IMR-90 (cell line): ENCODE data around the gene IGF2R. TPM values are rescaled to one million over a fixed set of nuclear protein-coding genes. Genes with fewer than 3 reads are reported as not detected.

Experiments used
- ATAC-seq: fragments of 200-7000 bp; cut with Tn5 transposase; 2 replicates; pipeline ENCODE4 v1.9.1; 2020; ENCODE audit warnings: low read depth, mild to moderate bottlenecking, moderate library complexity
- BruUV-seq: library from RNA; stranded (reverse); fragments of 400-500 nt; replicated peaks from 2 replicates; lab custom pipeline; 2021; lab: Mats Ljungman, UMichigan
- CTCF ChIA-PET: fragments of 300-600 bp; formaldehyde crosslinking; extraction: SDS; loops from one replicate; lab custom pipeline; 2021; ENCODE audit warnings: antibody characterized with exemption; lab: Yijun Ruan, JAX
- POLR2A ChIA-PET: fragments of 300-600 bp; sonication (Branson Sonifier 250); formaldehyde crosslinking; loops from one replicate; lab custom pipeline; 2022; ENCODE audit warnings: antibody characterized with exemption; ENCODE audit not compliant: unreplicated experiment; lab: Charles Lee
- DNase-seq: peaks from one replicate; pipeline ENCODE4 v3.0.0; 2013
- H2AFZ ChIP-seq: replicated peaks from 2 replicates; pipeline ENCODE3; 2013; ENCODE audit warnings: low read length, mild to moderate bottlenecking; ENCODE audit not compliant: poor library complexity
- H2AK5ac ChIP-seq: 2 replicates; pipeline ENCODE4 v1.6.1; 2013; ENCODE audit warnings: low read depth, low read length, inconsistent platforms
- H2AK9ac ChIP-seq: replicated peaks from 2 replicates; pipeline ENCODE3; 2013; ENCODE audit warnings: mild to moderate bottlenecking, low read depth, low read length, moderate library complexity; ENCODE audit not compliant: poor library complexity
- H2BK120ac ChIP-seq: 2 replicates; pipeline ENCODE4 v1.6.1; 2013; ENCODE audit warnings: low read depth, low read length, inconsistent platforms
- H2BK15ac ChIP-seq: 3 replicates; pipeline ENCODE4 v1.6.1; 2013; ENCODE audit warnings: low read depth, low read length, inconsistent platforms
- H2BK20ac ChIP-seq: 2 replicates; pipeline ENCODE4 v1.6.1; 2013; ENCODE audit warnings: low read depth, mild to moderate bottlenecking, inconsistent platforms, low read length, moderate library complexity
- H2BK5ac ChIP-seq: 2 replicates; pipeline ENCODE4 v1.6.1; 2013; ENCODE audit warnings: mild to moderate bottlenecking, low read depth, low read length, inconsistent platforms; ENCODE audit not compliant: poor library complexity, severe bottlenecking
- H3K14ac ChIP-seq: replicated peaks from 2 replicates; pipeline ENCODE4 v1.6.1; 2013; ENCODE audit warnings: low read depth, low read length, inconsistent platforms
- H3K18ac ChIP-seq: 2 replicates; pipeline ENCODE4 v1.6.1; 2013; ENCODE audit warnings: low read depth, low read length, control low read depth
- H3K23ac ChIP-seq: 2 replicates; pipeline ENCODE4 v1.6.1; 2013; ENCODE audit warnings: low read depth, low read length, inconsistent platforms
- H3K27ac ChIP-seq: 2 replicates; pipeline ENCODE4 v1.5.1; 2013; ENCODE audit warnings: mild to moderate bottlenecking, control low read depth, low read length; ENCODE audit not compliant: insufficient read depth
- H3K27me3 ChIP-seq: 2 replicates; pipeline ENCODE4 v1.6.1; 2013; ENCODE audit warnings: low read length; ENCODE audit not compliant: control insufficient read depth, insufficient read depth
- H3K36me3 ChIP-seq: 2 replicates; pipeline ENCODE4 v1.6.1; 2013; ENCODE audit warnings: low read length, mixed read lengths; ENCODE audit not compliant: control insufficient read depth, insufficient read depth
- H3K4ac ChIP-seq: 2 replicates; pipeline ENCODE4 v1.6.1; 2013; ENCODE audit warnings: low read depth, low read length, inconsistent platforms
- H3K4me1 ChIP-seq: 2 replicates; pipeline ENCODE4 v1.6.1; 2013; ENCODE audit warnings: low read length, mixed read lengths; ENCODE audit not compliant: control insufficient read depth, insufficient read depth
- H3K4me2 ChIP-seq: 2 replicates; pipeline ENCODE4 v1.6.1; 2013; ENCODE audit warnings: low read depth, mild to moderate bottlenecking, control low read depth, low read length, moderate library complexity
- H3K4me3 ChIP-seq: 2 replicates; pipeline ENCODE4 v1.5.1; 2013; ENCODE audit warnings: low read depth, mild to moderate bottlenecking, control low read depth, low read length, moderate library complexity; ENCODE audit not compliant: insufficient read depth
- H3K56ac ChIP-seq: 2 replicates; pipeline ENCODE4 v1.6.1; 2013; ENCODE audit warnings: low read length, inconsistent platforms; ENCODE audit not compliant: insufficient read depth; ENCODE audit errors: extremely low read depth
- H3K79me1 ChIP-seq, 2 experiments: 2 replicates each; pipeline ENCODE4 v1.6.1; 2013; ENCODE audit warnings: low read length in 2 of 2, inconsistent platforms in 1 of 2, low read depth in 1 of 2
- H3K9ac ChIP-seq: 2 replicates; pipeline ENCODE4 v1.6.1; 2013; ENCODE audit warnings: low read depth, low read length, control low read depth
- H3K9me1 ChIP-seq: 2 replicates; pipeline ENCODE4 v1.6.1; 2013; ENCODE audit warnings: low read length, inconsistent platforms; ENCODE audit not compliant: insufficient read depth
- H3K9me3 ChIP-seq: 2 replicates; pipeline ENCODE4 v1.6.1; 2013; ENCODE audit warnings: low read length; ENCODE audit not compliant: control insufficient read depth, insufficient read depth
- H4K20me1 ChIP-seq: 2 replicates; pipeline ENCODE4 v1.6.1; 2013; ENCODE audit warnings: low read length, inconsistent platforms; ENCODE audit not compliant: insufficient read depth
- H4K5ac ChIP-seq: 2 replicates; pipeline ENCODE4 v1.6.1; 2013; ENCODE audit warnings: mild to moderate bottlenecking, low read depth, low read length, control low read depth
- H4K8ac ChIP-seq, 2 experiments: 2 replicates each; pipeline ENCODE4 v1.6.1; 2013; ENCODE audit warnings: low read depth in 2 of 2, low read length in 2 of 2, control low read depth in 1 of 2, inconsistent platforms in 1 of 2
- H4K91ac ChIP-seq: 2 replicates; pipeline ENCODE4 v1.6.1; 2013; ENCODE audit warnings: low read depth, low read length, inconsistent platforms; ENCODE audit not compliant: insufficient read depth
- CHD1 ChIP-seq: IDR thresholded peaks from 2 replicates; pipeline ENCODE4 v1.6.1; 2012; ENCODE audit warnings: low read depth, low read length, improper control_type of control experiment
- FOS ChIP-seq: fragments of 150-350 bp; IDR thresholded peaks from 2 replicates; pipeline ENCODE4 v1.6.1; 2016; ENCODE audit warnings: low read depth, low read length
- MAFK ChIP-seq: IDR thresholded peaks from 2 replicates; pipeline ENCODE4 v1.6.1; 2012; ENCODE audit warnings: low read depth, low read length, improper control_type of control experiment
- MAZ ChIP-seq: IDR thresholded peaks from 2 replicates; pipeline ENCODE4 v1.6.1; 2012; ENCODE audit warnings: low read depth, mild to moderate bottlenecking, low read length, improper control_type of control experiment, moderate library complexity, borderline replicate concordance
- MXI1 ChIP-seq: IDR thresholded peaks from 2 replicates; pipeline ENCODE4 v1.6.1; 2012; ENCODE audit warnings: low read depth, mild to moderate bottlenecking, low read length, moderate library complexity, borderline replicate concordance
- POLR2A ChIP-seq: IDR thresholded peaks from 2 replicates; pipeline ENCODE4 v1.6.1; 2012; ENCODE audit warnings: mild to moderate bottlenecking, low read depth, low read length
- RAD21 ChIP-seq: IDR thresholded peaks from 2 replicates; pipeline ENCODE4 v1.6.1; 2012; ENCODE audit warnings: low read length, improper control_type of control experiment
- RCOR1 ChIP-seq: IDR thresholded peaks from 2 replicates; pipeline ENCODE4 v1.6.1; 2012; ENCODE audit warnings: mild to moderate bottlenecking, low read length, improper control_type of control experiment; ENCODE audit not compliant: insufficient replicate concordance
- RFX5 ChIP-seq: IDR thresholded peaks from 2 replicates; pipeline ENCODE4 v1.8.0; 2012; ENCODE audit warnings: low read depth, mild to moderate bottlenecking, low read length, moderate library complexity
- SMC3 ChIP-seq: fragments of 150-350 bp; IDR thresholded peaks from 2 replicates; pipeline ENCODE4 v1.6.1; 2016; ENCODE audit warnings: low read depth, mild to moderate bottlenecking, antibody characterized with exemption, low read length, moderate library complexity
- WGBS, 2 experiments: methylation state at CpG; one replicate each; pipeline versions ENCODE4 v1.1.5 to v1.1.7; 2013; ENCODE audit warnings: missing lambda C conversion rate in 2 of 2; ENCODE audit not compliant: insufficient read length in 1 of 2; ENCODE audit errors: extremely low coverage in 2 of 2; 5-methylcytosine and 5-hydroxymethylcytosine counted together
- dilution Hi-C: fragments of 300-500 bp; cut with HindIII; formaldehyde crosslinking; loops from one replicate; pipeline ENCODE4 v1.14.3; 2018; ENCODE audit warnings: low sequenced_read_pairs; ENCODE audit not compliant: unreplicated experiment
- in situ Hi-C: fragments of 300-500 bp; cut with MboI; formaldehyde crosslinking; loops from 3 replicates; pipeline ENCODE4 v1.14.3; 2019; ENCODE audit warnings: low sequenced_read_pairs, inconsistent platforms, mixed read lengths
- intact Hi-C: fragments of 100-400 bp; cut with micrococcal nuclease; formaldehyde crosslinking; loops from 2 replicates; pipeline ENCODE4 v1.10.0; 2022
- polyA plus RNA-seq, 3 experiments: library from polyadenylated mRNA; depleted of rRNA; stranded (reverse); fragments of >200 nt; gene quantifications; 2 replicates each; pipeline ENCODE4 v1.2.3, GENCODE V29; 2012; ENCODE audit warnings: low replicate concordance in 1 of 3
- total RNA-seq: library from RNA; depleted of rRNA; stranded (reverse); fragments of >200 nt; gene quantifications from 2 replicates; pipeline ENCODE4 v1.2.3, GENCODE V29; 2012
- TF ChIP-seq, protein P1 (sequence below): conservative IDR thresholded peaks from 2 replicates; pipeline ENCODE4 v1.5.1; 2012; ENCODE audit warnings: mild to moderate bottlenecking, low read depth, low read length, improper control_type of control experiment
- TF ChIP-seq, protein P2 (sequence below): fragments of 150-350 bp; IDR thresholded peaks from 2 replicates; pipeline ENCODE4 v1.6.1; 2016; ENCODE audit warnings: low read depth, mild to moderate bottlenecking, low read length, moderate library complexity, borderline replicate concordance
- TF ChIP-seq, protein P3 (sequence below): fragments of 150-350 bp; IDR thresholded peaks from 2 replicates; pipeline ENCODE4 v1.6.1; 2017; ENCODE audit warnings: mild to moderate bottlenecking, antibody characterized with exemption, low read length, low read depth

The IGF2R gene
- total and polyA plus RNA-seq, 2 of the 4 experiments (the other 2 are of a cell fraction), result 33.2 to 41.4 TPM

DNA sequence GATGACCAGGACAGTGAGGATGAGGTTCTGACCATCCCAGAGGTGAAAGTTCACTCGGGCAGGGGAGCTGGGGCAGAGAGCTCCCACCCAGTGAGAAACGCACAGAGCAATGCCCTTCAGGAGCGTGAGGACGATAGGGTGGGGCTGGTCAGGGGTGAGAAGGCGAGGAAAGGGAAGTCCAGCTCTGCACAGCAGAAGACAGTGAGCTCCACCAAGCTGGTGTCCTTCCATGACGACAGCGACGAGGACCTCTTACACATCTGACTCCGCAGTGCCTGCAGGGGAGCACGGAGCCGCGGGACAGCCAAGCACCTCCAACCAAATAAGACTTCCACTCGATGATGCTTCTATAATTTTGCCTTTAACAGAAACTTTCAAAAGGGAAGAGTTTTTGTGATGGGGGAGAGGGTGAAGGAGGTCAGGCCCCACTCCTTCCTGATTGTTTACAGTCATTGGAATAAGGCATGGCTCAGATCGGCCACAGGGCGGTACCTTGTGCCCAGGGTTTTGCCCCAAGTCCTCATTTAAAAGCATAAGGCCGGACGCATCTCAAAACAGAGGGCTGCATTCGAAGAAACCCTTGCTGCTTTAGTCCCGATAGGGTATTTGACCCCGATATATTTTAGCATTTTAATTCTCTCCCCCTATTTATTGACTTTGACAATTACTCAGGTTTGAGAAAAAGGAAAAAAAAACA is 136.1 kb downstream of the IGF2R start (continued):
- no peak for TF ChIP-seq POLR2A

DNA sequence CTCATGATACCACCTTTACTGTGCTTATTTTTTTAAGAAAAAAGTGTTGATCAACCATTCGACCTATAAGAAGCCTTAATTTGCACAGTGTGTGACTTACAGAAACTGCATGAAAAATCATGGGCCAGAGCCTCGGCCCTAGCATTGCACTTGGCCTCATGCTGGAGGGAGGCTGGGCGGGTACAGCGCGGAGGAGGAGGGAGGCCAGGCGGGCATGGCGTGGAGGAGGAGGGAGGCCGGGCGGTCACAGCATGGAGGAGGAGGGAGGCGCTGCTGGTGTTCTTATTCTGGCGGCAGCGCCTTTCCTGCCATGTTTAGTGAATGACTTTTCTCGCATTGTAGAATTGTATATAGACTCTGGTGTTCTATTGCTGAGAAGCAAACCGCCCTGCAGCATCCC is 137.1 kb downstream of the IGF2R start:
- 83% methylated on average over 2 of the region's 14 CpGs; no CpG with 5 or more reads in 1 of the 2 experiments for WGBS, 2 experiments
- ChIA-PET CTCF (interaction anchor here (1.0 kb wide), 1 partner anchor 350 kb away, joined by 3 read pairs; no protein-coding TSS in a partner anchor), POLR2A (no interaction called here)
- Histone ChIP-seq H4K20me1 (no peaks in the 10 kb centered on the region), H2AK5ac (no peak overlapping the region), H3K9me1 (peaks cover 2% of the 10 kb centered on the region; the same call in 1 of the 2 replicates), H2BK15ac (no peak overlapping the region), H2AK9ac (no peak overlapping the region), H2BK120ac (no peak overlapping the region), H3K23ac (no peak overlapping the region), H2BK20ac (no peak overlapping the region), H3K14ac (no peak overlapping the region), H3K9ac (no peak overlapping the region), H2BK5ac (no peak overlapping the region), H3K9me3 (no peaks in the 10 kb centered on the region), H4K91ac (no peak overlapping the region), H3K79me1 (peaks cover 0 to 3% of the 10 kb centered on the region in 2 experiments; a peak in 1 of 4 replicates), H3K4me2 (no peak overlapping the region), H3K4me3 (no peak overlapping the region), H3K18ac (no peak overlapping the region), H3K4ac (no peak overlapping the region), H3K36me3 (peaks cover 59% of the 10 kb centered on the region), H4K5ac (no peak overlapping the region), H4K8ac (no peak overlapping the region), H3K56ac (no peak overlapping the region), H3K27ac (no peak overlapping the region), H3K27me3 (no peaks in the 10 kb centered on the region), H3K4me1 (no peaks in the 10 kb centered on the region; the same call in 1 of the 2 replicates), H2AFZ (no peak overlapping the region)
- TF ChIP-seq RAD21 (no peak), RFX5 (no peak), MAFK (no peak), CHD1 (no peak), SMC3 (no peak), MAZ (no peak), RCOR1 (no peak), MXI1 (no peak), FOS (no peak)
- TF ChIP-seq, protein P1, sequence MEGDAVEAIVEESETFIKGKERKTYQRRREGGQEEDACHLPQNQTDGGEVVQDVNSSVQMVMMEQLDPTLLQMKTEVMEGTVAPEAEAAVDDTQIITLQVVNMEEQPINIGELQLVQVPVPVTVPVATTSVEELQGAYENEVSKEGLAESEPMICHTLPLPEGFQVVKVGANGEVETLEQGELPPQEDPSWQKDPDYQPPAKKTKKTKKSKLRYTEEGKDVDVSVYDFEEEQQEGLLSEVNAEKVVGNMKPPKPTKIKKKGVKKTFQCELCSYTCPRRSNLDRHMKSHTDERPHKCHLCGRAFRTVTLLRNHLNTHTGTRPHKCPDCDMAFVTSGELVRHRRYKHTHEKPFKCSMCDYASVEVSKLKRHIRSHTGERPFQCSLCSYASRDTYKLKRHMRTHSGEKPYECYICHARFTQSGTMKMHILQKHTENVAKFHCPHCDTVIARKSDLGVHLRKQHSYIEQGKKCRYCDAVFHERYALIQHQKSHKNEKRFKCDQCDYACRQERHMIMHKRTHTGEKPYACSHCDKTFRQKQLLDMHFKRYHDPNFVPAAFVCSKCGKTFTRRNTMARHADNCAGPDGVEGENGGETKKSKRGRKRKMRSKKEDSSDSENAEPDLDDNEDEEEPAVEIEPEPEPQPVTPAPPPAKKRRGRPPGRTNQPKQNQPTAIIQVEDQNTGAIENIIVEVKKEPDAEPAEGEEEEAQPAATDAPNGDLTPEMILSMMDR, result no peak
- TF ChIP-seq, protein P2, sequence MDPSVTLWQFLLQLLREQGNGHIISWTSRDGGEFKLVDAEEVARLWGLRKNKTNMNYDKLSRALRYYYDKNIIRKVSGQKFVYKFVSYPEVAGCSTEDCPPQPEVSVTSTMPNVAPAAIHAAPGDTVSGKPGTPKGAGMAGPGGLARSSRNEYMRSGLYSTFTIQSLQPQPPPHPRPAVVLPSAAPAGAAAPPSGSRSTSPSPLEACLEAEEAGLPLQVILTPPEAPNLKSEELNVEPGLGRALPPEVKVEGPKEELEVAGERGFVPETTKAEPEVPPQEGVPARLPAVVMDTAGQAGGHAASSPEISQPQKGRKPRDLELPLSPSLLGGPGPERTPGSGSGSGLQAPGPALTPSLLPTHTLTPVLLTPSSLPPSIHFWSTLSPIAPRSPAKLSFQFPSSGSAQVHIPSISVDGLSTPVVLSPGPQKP, result no peak
- TF ChIP-seq, protein P3, sequence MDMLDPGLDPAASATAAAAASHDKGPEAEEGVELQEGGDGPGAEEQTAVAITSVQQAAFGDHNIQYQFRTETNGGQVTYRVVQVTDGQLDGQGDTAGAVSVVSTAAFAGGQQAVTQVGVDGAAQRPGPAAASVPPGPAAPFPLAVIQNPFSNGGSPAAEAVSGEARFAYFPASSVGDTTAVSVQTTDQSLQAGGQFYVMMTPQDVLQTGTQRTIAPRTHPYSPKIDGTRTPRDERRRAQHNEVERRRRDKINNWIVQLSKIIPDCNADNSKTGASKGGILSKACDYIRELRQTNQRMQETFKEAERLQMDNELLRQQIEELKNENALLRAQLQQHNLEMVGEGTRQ, result no peak
- in situ Hi-C loops, result no loop called here
- intact Hi-C loops, result no loop called here
- TSS peak; percentile 85 for BruUV-seq
- dilution Hi-C loops, result no loop called here
- ATAC-seq (no peak), DNase-seq (no peak)
